Calu3 (cell line): ENCODE measurements around the gene ZNF554. TPM values are rescaled to one million over a fixed set of nuclear protein-coding genes. Genes with fewer than 3 reads are reported as not detected.

ENCODE experiments used
- Bru-seq: library from RNA; stranded (reverse); fragments of 400-500 nt; gene quantifications from one replicate; lab custom pipeline; 2021; lab: Mats Ljungman, UMichigan
- BruChase-seq, 2 experiments: library from RNA; stranded (reverse); fragments of 400-500 nt; gene quantifications; one replicate each; lab custom pipeline; 2021; lab: Mats Ljungman, UMichigan
- BruUV-seq: library from RNA; stranded (reverse); fragments of 400-500 nt; replicated peaks from 2 replicates; lab custom pipeline; 2021; lab: Mats Ljungman, UMichigan
- CTCF ChIA-PET: fragments of 300-600 bp; sonication (Branson Sonifier 250); formaldehyde crosslinking; loops from one replicate; lab custom pipeline; 2022; ENCODE audit warnings: antibody characterized with exemption; lab: Charles Lee
- DNase-seq: peaks from one replicate; pipeline ENCODE4 v3.0.0; 2022
- H3K27ac Mint-ChIP-seq: one replicate; pipeline ENCODE4 v1.8.0; 2022; ENCODE audit warnings: mixed read lengths; ENCODE audit not compliant: unreplicated experiment
- H3K27me3 Mint-ChIP-seq: one replicate; pipeline ENCODE4 v1.8.0; 2022; ENCODE audit warnings: mixed read lengths; ENCODE audit not compliant: unreplicated experiment
- H3K36me3 Mint-ChIP-seq: one replicate; pipeline ENCODE4 v1.8.0; 2022; ENCODE audit warnings: mild to moderate bottlenecking, moderate library complexity, mixed read lengths; ENCODE audit not compliant: insufficient read depth, unreplicated experiment
- H3K4me1 Mint-ChIP-seq: one replicate; pipeline ENCODE4 v1.8.0; 2022; ENCODE audit warnings: mild to moderate bottlenecking, low read depth, mixed read lengths; ENCODE audit not compliant: unreplicated experiment
- H3K4me3 Mint-ChIP-seq: one replicate; pipeline ENCODE4 v1.8.0; 2022; ENCODE audit warnings: mild to moderate bottlenecking, low read depth, moderate library complexity, mixed read lengths; ENCODE audit not compliant: unreplicated experiment
- H3K9me3 Mint-ChIP-seq: one replicate; pipeline ENCODE4 v1.8.0; 2022; ENCODE audit warnings: low read depth, mixed read lengths; ENCODE audit not compliant: unreplicated experiment
- intact Hi-C: fragments of 100-400 bp; cut with micrococcal nuclease; formaldehyde crosslinking; loops from one replicate; pipeline ENCODE4 v1.10.0; 2022; ENCODE audit not compliant: unreplicated experiment
- long read RNA-seq: library from polyadenylated mRNA; stranded (forward); transcript quantifications from one replicate; pipeline ENCODE4 v2.0.0, GENCODE V29; 2022
- total RNA-seq: library from RNA; stranded (reverse); gene quantifications from 2 replicates; pipeline ENCODE4 v1.2.3, GENCODE V29; 2022
- TF ChIP-seq, protein P1 (sequence below): fragments of 200-600 bp; IDR thresholded peaks from one replicate; pipeline ENCODE4 v1.8.0; 2022; ENCODE audit warnings: antibody characterized with exemption; ENCODE audit not compliant: unreplicated experiment

ZNF554 gene
- 4.3 and 4.9 TPM in 2 replicates for total RNA-seq
- percentile 48 among the genes with signal in this experiment for Bru-seq, nascent RNA
- percentile 56 among the genes with signal in this experiment for BruChase-seq, experiment 1, labeled RNA remaining after a 6-hour chase
- BruChase-seq, experiment 2, labeled RNA remaining after a 2-hour chase, result percentile 59 among the genes with signal in this experiment
- long read RNA-seq, transcript ZNF554-201 (5 exons, 2,736 nt), result major isoform, 6 of 6 reads
- long read RNA-seq, partial matches to known transcripts, result 0 of 6 reads
- long read RNA-seq, other reads (novel, unspliced or antisense), result 0 of 6 reads

DNA sequence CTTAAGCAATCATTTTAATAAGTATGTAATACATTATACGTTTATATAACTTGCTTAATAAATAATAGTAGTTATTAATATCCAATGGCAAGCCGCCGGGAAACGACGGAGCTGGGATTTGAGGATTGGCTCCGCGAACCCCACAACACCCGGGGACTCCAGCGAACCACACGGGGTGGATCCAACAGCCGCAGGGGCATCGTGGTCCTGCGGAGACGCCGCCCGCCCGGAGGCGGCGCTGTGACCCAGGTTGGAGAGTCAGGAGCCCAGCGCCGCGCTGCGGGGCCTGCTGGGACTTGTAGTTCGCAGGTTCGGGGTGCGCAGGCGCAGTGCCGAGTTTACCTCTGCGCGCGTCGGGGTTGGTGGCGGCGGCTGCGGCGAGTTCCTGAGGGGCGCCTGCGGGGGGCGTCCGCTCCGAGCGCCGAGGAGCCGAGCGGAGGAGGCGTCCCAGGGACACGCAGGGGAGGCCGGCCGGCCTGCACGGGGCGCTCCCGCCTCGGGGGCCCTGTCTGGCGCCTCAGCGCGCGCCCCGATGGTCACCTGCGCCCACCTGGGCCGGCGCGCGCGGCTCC is at the start of gene ZNF554:
ZNF554 (plus strand) TSS at position 329 of the 572 bp plus-strand sequence; CDS start at position 533, 204 bp downstream.
- peak; percentile 95 for DNase-seq
- TF ChIP-seq, protein P1, sequence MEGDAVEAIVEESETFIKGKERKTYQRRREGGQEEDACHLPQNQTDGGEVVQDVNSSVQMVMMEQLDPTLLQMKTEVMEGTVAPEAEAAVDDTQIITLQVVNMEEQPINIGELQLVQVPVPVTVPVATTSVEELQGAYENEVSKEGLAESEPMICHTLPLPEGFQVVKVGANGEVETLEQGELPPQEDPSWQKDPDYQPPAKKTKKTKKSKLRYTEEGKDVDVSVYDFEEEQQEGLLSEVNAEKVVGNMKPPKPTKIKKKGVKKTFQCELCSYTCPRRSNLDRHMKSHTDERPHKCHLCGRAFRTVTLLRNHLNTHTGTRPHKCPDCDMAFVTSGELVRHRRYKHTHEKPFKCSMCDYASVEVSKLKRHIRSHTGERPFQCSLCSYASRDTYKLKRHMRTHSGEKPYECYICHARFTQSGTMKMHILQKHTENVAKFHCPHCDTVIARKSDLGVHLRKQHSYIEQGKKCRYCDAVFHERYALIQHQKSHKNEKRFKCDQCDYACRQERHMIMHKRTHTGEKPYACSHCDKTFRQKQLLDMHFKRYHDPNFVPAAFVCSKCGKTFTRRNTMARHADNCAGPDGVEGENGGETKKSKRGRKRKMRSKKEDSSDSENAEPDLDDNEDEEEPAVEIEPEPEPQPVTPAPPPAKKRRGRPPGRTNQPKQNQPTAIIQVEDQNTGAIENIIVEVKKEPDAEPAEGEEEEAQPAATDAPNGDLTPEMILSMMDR, result peak; percentile 65
- H3K9me3 Mint-ChIP-seq, result no peaks in the 10 kb centered on the region
- BruUV-seq, result no TSS peak
- H3K27ac Mint-ChIP-seq, result no peak within 1 kb of the TSS
- peaks cover 34% of the 10 kb centered on the region for H3K36me3 Mint-ChIP-seq
- H3K4me3 Mint-ChIP-seq, result peak within 1 kb of the TSS; percentile 72
- no peaks in the 10 kb centered on the region for H3K27me3 Mint-ChIP-seq
- intact Hi-C loops, result no loop called here
- CTCF ChIA-PET, result no interaction called here
- H3K4me1 Mint-ChIP-seq, result peaks cover 7% of the 10 kb centered on the region

DNA sequence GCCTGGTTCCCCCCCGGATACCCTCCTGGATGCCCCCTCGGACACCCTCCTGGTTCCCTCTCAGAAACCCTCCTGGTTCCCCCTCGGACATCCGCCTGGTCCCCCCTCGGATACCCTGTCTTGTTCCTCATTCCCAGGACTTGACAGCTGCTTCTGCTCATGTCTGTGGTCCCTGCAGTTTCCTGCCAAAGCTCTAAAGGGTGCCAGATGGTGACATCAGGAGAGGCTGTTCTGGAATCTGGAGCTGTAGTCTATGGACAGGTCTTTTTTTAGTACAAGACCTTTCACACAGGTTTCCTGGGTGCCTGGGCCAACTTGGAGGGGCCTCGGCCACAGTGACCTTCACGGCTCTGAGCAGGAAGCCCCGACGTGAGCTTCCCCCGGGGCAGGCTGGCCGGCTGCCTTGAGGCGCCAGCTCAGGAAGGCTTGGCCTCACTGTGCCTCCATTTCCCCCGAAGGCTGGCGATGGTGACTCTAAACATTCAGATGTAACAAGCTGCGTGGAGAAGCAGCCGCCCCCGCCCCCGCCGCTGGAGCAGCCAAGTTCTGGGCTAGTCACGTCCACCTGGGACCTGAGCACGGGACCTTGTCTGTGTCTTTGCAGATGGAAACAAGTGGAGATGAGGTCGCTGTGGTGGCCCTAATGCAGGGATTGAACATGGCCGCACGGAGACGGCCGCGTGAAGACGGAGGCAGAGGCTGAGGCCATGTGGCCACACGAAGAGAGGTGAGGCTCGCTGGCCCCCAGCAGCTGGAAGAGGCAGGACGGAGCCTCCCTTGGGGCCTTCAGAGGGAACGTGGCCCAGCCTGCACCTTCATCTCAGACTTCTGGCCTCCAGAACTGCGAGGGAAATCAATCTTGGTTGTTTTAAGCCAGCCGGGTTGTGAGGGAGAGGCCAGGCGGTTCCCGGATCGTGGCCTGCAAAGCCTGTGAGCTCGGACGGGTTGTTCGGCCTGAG is 49.3 kb upstream of the ZNF554 start:
- Mint-ChIP-seq H3K9me3 (no peaks in the 10 kb centered on the region), H3K27ac (no peak overlapping the region), H3K4me3 (no peak overlapping the region), H3K4me1 (no peaks in the 10 kb centered on the region), H3K36me3 (peaks cover 13% of the 10 kb centered on the region), H3K27me3 (no peaks in the 10 kb centered on the region)
- DNase-seq, result no peak
- intact Hi-C loops, result no loop called here
- CTCF ChIA-PET, result no interaction called here
- BruUV-seq, result no TSS peak
- TF ChIP-seq, protein P1, result no peak

DNA sequence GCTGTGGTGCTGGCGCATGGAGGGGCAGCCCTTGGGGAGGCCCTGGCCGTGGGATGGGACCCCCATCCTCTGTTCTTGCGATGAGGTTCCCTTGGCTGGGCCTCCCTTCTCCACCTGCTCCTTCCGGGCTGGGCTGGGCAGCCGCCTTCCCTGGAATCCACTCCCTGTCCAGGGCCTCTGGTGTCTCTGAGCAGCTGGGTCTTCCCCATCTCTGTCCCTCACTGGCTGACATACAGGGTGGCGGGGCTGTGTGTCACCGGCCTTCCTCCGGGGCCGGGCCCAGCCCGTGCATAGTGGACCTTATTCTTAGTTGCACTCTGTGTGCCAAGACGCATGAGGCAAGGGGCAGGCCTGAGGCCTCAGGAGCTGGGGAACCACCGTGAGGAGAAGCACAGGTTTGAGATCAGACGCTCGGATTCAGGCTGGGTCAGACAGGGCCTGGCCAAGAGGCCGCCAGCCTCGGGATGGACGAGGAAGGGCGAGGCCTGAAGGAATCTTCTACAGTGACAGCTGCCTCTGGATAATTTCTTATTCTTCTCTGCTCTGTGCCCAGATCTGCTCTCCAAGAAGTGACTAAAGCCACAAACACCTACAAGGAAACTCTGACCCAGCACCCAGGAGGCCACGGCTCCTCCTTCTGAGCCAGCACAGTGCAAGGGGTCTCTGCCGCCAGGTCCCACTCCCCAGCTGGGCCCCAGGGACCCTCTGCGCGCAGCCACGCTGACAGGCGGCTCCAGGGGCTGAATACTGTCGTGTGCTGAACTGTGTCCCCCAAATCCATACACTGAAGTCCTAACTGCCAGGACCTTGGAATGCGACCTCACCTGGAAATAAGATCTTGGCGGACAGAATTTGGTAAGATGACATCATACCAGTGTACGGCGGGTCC is 47.6 kb upstream of the ZNF554 start:
- no peaks in the 10 kb centered on the region for H3K9me3 Mint-ChIP-seq
- no peak overlapping the region for H3K27ac Mint-ChIP-seq
- H3K36me3 Mint-ChIP-seq, result peaks cover 4% of the 10 kb centered on the region
- intact Hi-C loops, result no loop called here
- TF ChIP-seq, protein P1, result no peak
- CTCF ChIA-PET, result interaction anchor here (0.5 kb wide), 1 partner anchor 875 kb away, joined by 3 read pairs; no protein-coding TSS in a partner anchor
- no TSS peak for BruUV-seq
- no peaks in the 10 kb centered on the region for H3K27me3 Mint-ChIP-seq
- no peak overlapping the region for H3K4me3 Mint-ChIP-seq
- H3K4me1 Mint-ChIP-seq, result no peaks in the 10 kb centered on the region
- DNase-seq, result no peak
